Keratinocyte (primary cell): ENCODE results near the gene TMEM63B.
"Not testable (repeated sequence)": the region's sequence is repeated elsewhere in the genome, so short reads cannot be mapped to it uniquely, and the experiment has no call there.

Experiments
- CTCF ChIP-seq, 3 experiments: IDR thresholded peaks in 1 of 3; conservative IDR thresholded peaks in 1 of 3; optimal IDR thresholded peaks in 1 of 3; 2 replicates in 2 of 3; 3 replicates in 1 of 3; pipeline versions ENCODE3 to v1.5.1; 2011; ENCODE audit warnings: low read length in 3 of 3, mild to moderate bottlenecking in 3 of 3, moderate library complexity in 2 of 3, control low read depth in 1 of 3, inconsistent platforms in 1 of 3; ENCODE audit not compliant: insufficient read depth in 2 of 3; ENCODE audit errors: extremely low read depth in 1 of 3
- EZH2 ChIP-seq: IDR thresholded peaks from one replicate; pipeline ENCODE4 v1.6.1; 2012; ENCODE audit warnings: inconsistent platforms, mild to moderate bottlenecking, low read length, moderate library complexity

GRCh38 chr6:44091356-44091755, 36.0 kb upstream of the TMEM63B start:
- not testable (repeated sequence) for TF ChIP-seq CTCF (optimal IDR thresholded peaks at IDR 0.05 in 1 of 3, IDR thresholded peaks at IDR 0.05 in 1 of 3, conservative IDR thresholded peaks at IDR 0.05 in 1 of 3; ENCODE audit: extremely low read depth in 1 of 3, insufficient read depth in 2 of 3, low read length in 3 of 3); EZH2
